HAP-1 (cell line): ENCODE results near the gene LEAP2.
"Not testable (repeated sequence)": the region's sequence is repeated elsewhere in the genome, so short reads cannot be mapped to it uniquely, and the experiment has no call there.

Experiments used
- DNase-seq, 2 experiments: peaks; one replicate each; pipeline ENCODE4 v3.0.0-alpha.2; 2016 to 2020; ENCODE audit warnings: low spot score in 2 of 2
- H3K27me3 ChIP-seq: fragments of 250-450 bp; sonication (Bioruptor Pico); 2 replicates; pipeline ENCODE4 v1.5.1; 2020; ENCODE audit warnings: low read depth, mild to moderate bottlenecking, moderate library complexity
- H3K36me3 ChIP-seq: fragments of 250-450 bp; sonication (Bioruptor Pico); replicated peaks from 2 replicates; pipeline ENCODE4 v1.5.1; 2020; ENCODE audit warnings: mild to moderate bottlenecking
- H3K4me1 ChIP-seq: fragments of 250-450 bp; sonication (Bioruptor Pico); 2 replicates; pipeline ENCODE4 v1.5.1; 2020; ENCODE audit warnings: mild to moderate bottlenecking
- H3K4me3 ChIP-seq: fragments of 250-450 bp; sonication (Bioruptor Pico); 2 replicates; pipeline ENCODE4 v1.5.1; 2020; ENCODE audit warnings: mild to moderate bottlenecking, moderate library complexity
- H3K9me3 ChIP-seq: fragments of 250-450 bp; sonication (Bioruptor Pico); 2 replicates; pipeline ENCODE4 v1.5.1; 2020; ENCODE audit warnings: mild to moderate bottlenecking, moderate library complexity
- in situ Hi-C: fragments of 300-500 bp; cut with MboI; formaldehyde crosslinking; loops from 3 replicates; pipeline ENCODE4 v1.14.3; 2020; ENCODE audit warnings: low sequenced_read_pairs, inconsistent platforms, mixed read lengths

LEAP2 gene

DNA sequence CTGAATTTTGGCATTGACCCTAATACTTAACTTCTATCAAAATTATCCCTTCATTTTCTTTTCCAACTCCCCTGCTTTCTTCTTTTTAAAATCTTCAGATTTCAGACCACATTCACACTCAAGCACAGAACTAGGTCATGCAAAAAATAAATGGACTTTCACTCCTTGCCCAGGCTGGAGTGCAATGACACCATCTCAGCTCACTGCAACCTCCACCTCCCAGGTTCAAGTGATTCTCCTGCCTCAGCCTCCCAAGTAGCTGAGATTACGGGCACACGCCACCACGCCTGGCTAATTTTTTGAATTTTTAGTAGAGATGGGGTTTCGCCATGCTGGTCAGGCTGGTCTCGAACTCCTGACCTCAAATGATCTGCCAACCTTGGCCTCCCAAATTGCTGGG is 18.5 kb upstream of the LEAP2 start:
- H3K4me1 ChIP-seq, H3K36me3 ChIP-seq, in situ Hi-C loops, DNase-seq, H3K27me3 ChIP-seq, H3K9me3 ChIP-seq, H3K4me3 ChIP-seq: not testable (repeated sequence)

GRCh38 chr5:132856011-132856410 is 17.5 kb upstream of the LEAP2 start:
- in situ Hi-C loops: no loop called here
- H3K36me3 ChIP-seq: no peaks in the 10 kb centered on the region
- H3K9me3 ChIP-seq: no peaks in the 10 kb centered on the region
- H3K27me3 ChIP-seq: peaks cover 6% of the 10 kb centered on the region; the same call in 1 of the 2 replicates
- no peak for DNase-seq
- H3K4me1 ChIP-seq: peaks cover 4% of the 10 kb centered on the region; the same call in 1 of the 2 replicates
- H3K4me3 ChIP-seq: no peak overlapping the region

DNA sequence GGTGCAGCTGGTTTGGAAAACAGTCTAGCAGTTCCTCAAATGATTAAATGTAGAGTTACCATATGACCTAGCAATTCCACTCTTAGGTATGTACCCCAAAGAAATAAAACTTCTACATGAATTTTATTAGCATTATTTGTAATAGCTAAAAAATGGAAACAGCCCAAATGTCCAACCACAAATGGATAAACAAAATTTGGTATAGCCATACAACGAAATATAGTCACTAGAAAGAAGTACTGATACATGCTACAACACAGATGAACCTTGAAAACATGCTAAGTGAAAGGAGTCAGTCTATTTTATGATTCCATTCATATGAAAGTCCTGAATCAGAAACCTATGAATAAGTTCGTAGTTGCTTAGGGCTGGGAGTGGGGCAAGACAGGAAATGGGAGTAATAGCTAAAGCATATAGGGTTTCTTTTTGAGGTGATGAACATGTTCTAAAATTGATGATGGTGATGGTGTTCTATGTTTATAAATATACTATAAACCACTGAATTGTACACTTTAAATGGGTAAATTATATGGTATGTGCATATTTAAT is 13.5 kb upstream of the LEAP2 start:
- DNase-seq: no peak
- Histone ChIP-seq H3K27me3 (peaks cover 6% of the 10 kb centered on the region; the same call in 1 of the 2 replicates), H3K4me3 (no peak overlapping the region), H3K9me3 (no peaks in the 10 kb centered on the region), H3K4me1 (no peaks in the 10 kb centered on the region), H3K36me3 (no peaks in the 10 kb centered on the region)
- in situ Hi-C loops: no loop called here

- H3K9me3 ChIP-seq: no peaks in the 10 kb centered on the region
- peaks cover 6% of the 10 kb centered on the region; the same call in 1 of the 2 replicates for H3K27me3 ChIP-seq
- no peak overlapping the region for H3K4me3 ChIP-seq
- in situ Hi-C loops: no loop called here
- no peaks in the 10 kb centered on the region for H3K36me3 ChIP-seq
- no peak for DNase-seq
- peaks cover 1% of the 10 kb centered on the region for H3K4me1 ChIP-seq
Observed at GRCh38 chr5:132860742-132861141, 12.7 kb upstream of the LEAP2 start.

DNA sequence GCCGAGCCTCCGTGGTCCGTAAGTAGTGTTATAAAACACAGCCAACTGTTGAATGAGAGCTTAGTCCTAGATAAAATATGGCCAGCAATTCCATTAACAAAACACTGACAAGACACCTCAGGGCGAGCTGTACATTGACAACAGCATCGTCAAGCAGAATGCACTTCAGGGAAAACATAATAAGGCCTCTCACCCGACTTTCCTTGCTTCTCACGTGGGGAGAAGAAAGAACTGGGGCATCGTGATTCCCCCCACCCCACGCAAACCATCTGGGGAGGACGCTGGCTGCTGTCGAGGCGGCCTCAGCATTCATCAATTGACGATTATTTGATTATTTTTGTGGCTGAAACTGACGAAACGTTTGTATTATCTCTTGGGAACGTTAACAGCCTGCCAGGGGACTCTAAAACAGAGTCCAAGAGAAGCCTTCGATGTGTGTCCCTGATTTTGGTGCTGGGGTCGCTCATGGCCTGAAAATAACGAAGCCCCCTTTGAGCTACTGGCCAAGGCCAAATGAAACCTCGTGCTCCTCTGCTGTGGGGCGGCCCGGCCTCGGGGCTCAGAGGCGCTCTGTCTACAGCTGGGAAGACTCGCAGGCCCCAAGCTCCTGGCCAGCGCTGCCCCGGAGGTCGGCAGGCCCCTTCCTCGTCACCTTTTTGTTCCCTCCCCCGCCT is 7.7 kb upstream of the LEAP2 start:
- Histone ChIP-seq H3K4me3 (peak overlapping the region; percentile 98), H3K27me3 (no peaks in the 10 kb centered on the region), H3K4me1 (peaks cover 11% of the 10 kb centered on the region), H3K9me3 (no peaks in the 10 kb centered on the region), H3K36me3 (peaks cover 36% of the 10 kb centered on the region)
- DNase-seq: no peak
- in situ Hi-C loops: no loop called here

DNA sequence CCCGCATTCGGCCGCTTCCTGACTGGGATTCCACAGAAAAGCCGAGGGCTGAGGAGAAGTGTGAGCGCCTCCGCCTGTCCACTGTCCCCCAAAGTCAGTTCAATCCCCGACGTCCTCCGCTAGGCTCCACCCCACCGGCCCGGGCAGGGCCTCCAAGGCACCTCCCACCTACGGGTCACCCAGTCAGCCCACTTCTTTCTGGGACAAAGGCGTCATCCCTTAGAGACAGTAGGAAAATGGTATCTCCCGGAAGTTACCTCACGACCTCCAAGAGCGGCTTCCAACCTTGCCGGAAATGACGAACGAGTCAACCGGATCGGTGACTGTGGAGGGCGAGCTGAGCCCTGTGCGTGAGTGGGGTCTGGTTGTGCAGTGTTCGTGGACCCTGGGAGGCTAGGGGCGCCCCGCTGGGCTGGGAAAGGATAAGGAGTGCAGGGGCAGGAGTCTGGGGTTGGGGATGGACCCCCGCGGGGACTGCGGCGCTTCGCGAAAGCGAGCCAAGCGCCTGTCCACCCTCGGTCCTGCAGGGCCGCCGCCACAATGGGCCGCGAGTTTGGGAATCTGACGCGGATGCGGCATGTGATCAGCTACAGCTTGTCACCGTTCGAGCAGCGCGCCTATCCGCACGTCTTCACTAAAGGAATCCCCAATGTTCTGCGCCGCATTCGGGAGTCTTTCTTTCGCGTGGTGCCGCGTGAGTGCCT is 7.0 kb upstream of the LEAP2 start, which contains the start of the genes GDF9 and UQCRQ:
Gene GDF9, minus strand, starts transcription at position 128 of the 704 bp plus-strand sequence. CDS start 1,936 bp downstream, outside the sequence.
Gene UQCRQ, plus strand, starts transcription at position 301 of the 704 bp plus-strand sequence. Its CDS starts 240 bp downstream, at position 541.
- Histone ChIP-seq H3K4me1 (peaks cover 11% of the 10 kb centered on the region), H3K4me3 (peak within 1 kb of the TSS; percentile 98), H3K36me3 (peaks cover 42% of the 10 kb centered on the region), H3K9me3 (no peaks in the 10 kb centered on the region), H3K27me3 (no peaks in the 10 kb centered on the region)
- peak; percentile 97 to 98 for DNase-seq
- in situ Hi-C loops: no loop called here

- Histone ChIP-seq H3K4me3 (peak overlapping the region; percentile 98), H3K36me3 (peaks cover 47% of the 10 kb centered on the region), H3K9me3 (no peaks in the 10 kb centered on the region), H3K4me1 (peaks cover 11% of the 10 kb centered on the region), H3K27me3 (no peaks in the 10 kb centered on the region)
- DNase-seq: no peak
- in situ Hi-C loops: no loop called here
Observed at GRCh38 chr5:132867046-132867451, 6.4 kb upstream of the LEAP2 start.

GRCh38 chr5:132868754-132869153 is 4.7 kb upstream of the LEAP2 start:
- no peaks in the 10 kb centered on the region for H3K27me3 ChIP-seq
- no peak for DNase-seq
- peaks cover 11% of the 10 kb centered on the region for H3K4me1 ChIP-seq
- no peak overlapping the region for H3K4me3 ChIP-seq
- H3K36me3 ChIP-seq: peaks cover 53% of the 10 kb centered on the region
- in situ Hi-C loops: no loop called here
- H3K9me3 ChIP-seq: no peaks in the 10 kb centered on the region

GRCh38 chr5:132870801-132871200 is 2.7 kb upstream of the LEAP2 start:
- peaks cover 9% of the 10 kb centered on the region for H3K4me1 ChIP-seq
- in situ Hi-C loops: no loop called here
- DNase-seq: no peak
- peaks cover 58% of the 10 kb centered on the region for H3K36me3 ChIP-seq
- no peak overlapping the region for H3K4me3 ChIP-seq
- no peaks in the 10 kb centered on the region for H3K9me3 ChIP-seq
- no peaks in the 10 kb centered on the region for H3K27me3 ChIP-seq

GRCh38 chr5:132871459-132872284 is 1.8 kb upstream of the LEAP2 start:
- Histone ChIP-seq H3K36me3 (peaks cover 56% of the 10 kb centered on the region), H3K4me3 (no peak overlapping the region), H3K27me3 (no peaks in the 10 kb centered on the region), H3K9me3 (no peaks in the 10 kb centered on the region), H3K4me1 (peaks cover 6% of the 10 kb centered on the region; the same call in 1 of the 2 replicates)
- DNase-seq: no peak
- in situ Hi-C loops: no loop called here

GRCh38 chr5:132872788-132873118 is 715 bp upstream of the LEAP2 start:
- no peaks in the 10 kb centered on the region for H3K9me3 ChIP-seq
- no peak for DNase-seq
- in situ Hi-C loops: no loop called here
- H3K36me3 ChIP-seq: peaks cover 47% of the 10 kb centered on the region
- no peak overlapping the region for H3K4me3 ChIP-seq
- no peaks in the 10 kb centered on the region; the same call in 1 of the 2 replicates for H3K4me1 ChIP-seq
- no peaks in the 10 kb centered on the region for H3K27me3 ChIP-seq

GRCh38 chr5:132873930-132874271 is 433 bp downstream of the LEAP2 start:
- H3K27me3 ChIP-seq: no peaks in the 10 kb centered on the region
- H3K9me3 ChIP-seq: no peaks in the 10 kb centered on the region
- no peak overlapping the region for H3K4me3 ChIP-seq
- no peaks in the 10 kb centered on the region for H3K4me1 ChIP-seq
- DNase-seq: no peak
- in situ Hi-C loops: no loop called here
- peaks cover 36% of the 10 kb centered on the region for H3K36me3 ChIP-seq

DNA sequence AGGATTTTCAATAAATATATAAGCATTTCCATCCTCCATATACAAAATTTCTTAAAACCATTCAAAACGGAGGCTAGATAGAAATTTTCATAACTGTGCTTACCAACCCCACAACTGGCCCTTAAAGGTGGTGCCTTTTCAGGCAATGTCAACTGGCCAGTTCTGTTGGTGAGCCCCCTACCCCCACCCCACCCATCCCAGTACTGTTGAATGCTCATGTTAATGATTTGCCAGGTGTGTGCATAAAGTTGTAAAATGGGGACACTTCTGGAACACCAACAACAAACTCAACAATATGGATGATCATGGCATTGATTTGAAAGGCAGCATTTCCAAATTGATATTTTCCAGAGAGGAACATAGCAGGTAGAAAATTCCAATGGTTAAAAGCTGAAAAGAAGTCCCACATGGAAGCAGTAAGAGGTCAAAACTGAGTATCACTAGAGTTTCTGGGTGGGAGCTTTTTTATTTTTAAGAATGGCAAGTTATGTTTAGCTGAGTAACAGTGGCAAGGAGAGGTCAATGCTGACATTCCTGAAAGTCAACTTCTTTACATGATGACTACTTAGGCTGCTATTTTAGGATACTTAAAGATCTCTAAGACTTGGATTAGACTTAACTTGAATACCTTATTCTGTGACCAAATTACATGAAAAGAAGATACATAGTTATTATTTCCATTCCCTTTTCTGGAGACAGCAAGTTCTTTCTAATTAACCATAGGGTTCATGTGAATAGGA is 2.7 kb downstream of the LEAP2 start:
- peaks cover 32% of the 10 kb centered on the region for H3K36me3 ChIP-seq

More for the DNA sequence above, 2.7 kb downstream of the LEAP2 start:
- no peak for DNase-seq
- H3K9me3 ChIP-seq: no peaks in the 10 kb centered on the region
- in situ Hi-C loops: no loop called here
- no peaks in the 10 kb centered on the region for H3K4me1 ChIP-seq
- H3K27me3 ChIP-seq: no peaks in the 10 kb centered on the region
- H3K4me3 ChIP-seq: no peak overlapping the region
